ENCODE data around the gene PLD1.

GRCh38 chr3:171666516-171666915 is 143.8 kb downstream of the PLD1 start:
- no peak for TF ChIP-seq CTCF (IDR thresholded peaks at IDR 0.05)
- no peak for TF ChIP-seq POLR2AphosphoS5 (IDR thresholded peaks at IDR 0.05)
